Activated naive CD4-positive, alpha-beta T cell treated with anti-CD3 and anti-CD28 coated beads, Interleukin-2, amount 50 U/mL, for 24 hours (primary cell): ENCODE results near the gene KLHDC8A.
A peak's percentile ranks its signal among the peaks of the same experiment; 100 is the strongest.

ENCODE experiments used
- H3K27ac Mint-ChIP-seq: one replicate; pipeline ENCODE4 v1.8.0; 2021; ENCODE audit warnings: mild to moderate bottlenecking, mixed read lengths
- H3K27me3 Mint-ChIP-seq: one replicate; pipeline ENCODE4 v1.8.0; 2021; ENCODE audit warnings: mixed read lengths
- H3K36me3 Mint-ChIP-seq: one replicate; pipeline ENCODE4 v1.8.0; 2021; ENCODE audit warnings: mixed read lengths
- H3K4me1 Mint-ChIP-seq: one replicate; pipeline ENCODE4 v1.8.0; 2021; ENCODE audit warnings: mixed read lengths
- H3K4me3 Mint-ChIP-seq: one replicate; pipeline ENCODE4 v1.8.0; 2021; ENCODE audit warnings: mild to moderate bottlenecking, mixed read lengths
- H3K9me3 Mint-ChIP-seq: one replicate; pipeline ENCODE4 v1.8.0; 2021; ENCODE audit warnings: mixed read lengths

Gene KLHDC8A

DNA sequence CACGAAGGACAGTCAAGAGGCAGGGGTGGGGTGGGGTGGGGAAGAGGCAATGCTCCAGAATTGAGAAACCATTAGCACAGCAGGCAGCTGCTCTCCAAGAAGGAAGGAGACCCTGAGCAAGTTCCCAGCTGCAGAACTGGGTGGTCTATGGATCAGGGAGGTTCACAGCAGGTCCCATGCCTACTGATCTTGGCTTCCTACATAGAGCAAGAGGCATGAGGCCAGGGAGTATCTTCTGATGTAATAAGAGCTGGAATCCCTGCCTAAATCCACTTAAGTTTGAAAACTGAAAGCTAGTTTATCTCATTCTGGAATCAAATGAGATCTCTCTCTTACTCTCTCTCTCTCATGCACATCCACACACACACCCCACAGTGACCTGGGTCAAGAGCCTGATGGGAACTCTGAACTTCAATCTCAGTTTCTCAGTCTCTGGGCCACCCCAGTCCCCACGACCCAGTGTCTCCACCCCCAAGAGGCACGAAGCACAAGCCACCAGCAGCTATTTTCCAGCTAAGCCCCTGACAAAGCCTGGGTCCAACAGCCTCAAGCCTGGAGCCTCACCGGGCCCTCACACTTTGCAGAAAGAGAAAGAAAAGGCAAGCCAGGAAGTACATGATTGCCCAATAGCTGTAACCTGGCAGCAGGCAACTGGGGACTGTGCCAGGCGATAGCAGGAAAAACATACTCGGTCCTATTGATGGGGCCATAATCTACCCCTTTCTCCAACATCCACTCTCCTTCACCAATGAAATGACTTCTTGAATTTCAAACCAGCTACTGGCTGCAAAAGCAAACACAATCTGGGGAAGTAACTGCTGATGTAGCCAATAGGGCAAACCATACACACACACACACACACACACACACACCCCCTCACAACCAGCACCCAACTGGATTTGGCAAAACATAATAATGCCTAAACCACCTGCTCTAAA lies 37.4 kb downstream of the KLHDC8A start:
- Mint-ChIP-seq H3K4me3 (peak overlapping the region; percentile 95), H3K27me3 (no peaks in the 10 kb centered on the region), H3K9me3 (no peaks in the 10 kb centered on the region), H3K36me3 (no peaks in the 10 kb centered on the region), H3K27ac (peak overlapping the region; percentile 95), H3K4me1 (peaks cover 81% of the 10 kb centered on the region)

DNA sequence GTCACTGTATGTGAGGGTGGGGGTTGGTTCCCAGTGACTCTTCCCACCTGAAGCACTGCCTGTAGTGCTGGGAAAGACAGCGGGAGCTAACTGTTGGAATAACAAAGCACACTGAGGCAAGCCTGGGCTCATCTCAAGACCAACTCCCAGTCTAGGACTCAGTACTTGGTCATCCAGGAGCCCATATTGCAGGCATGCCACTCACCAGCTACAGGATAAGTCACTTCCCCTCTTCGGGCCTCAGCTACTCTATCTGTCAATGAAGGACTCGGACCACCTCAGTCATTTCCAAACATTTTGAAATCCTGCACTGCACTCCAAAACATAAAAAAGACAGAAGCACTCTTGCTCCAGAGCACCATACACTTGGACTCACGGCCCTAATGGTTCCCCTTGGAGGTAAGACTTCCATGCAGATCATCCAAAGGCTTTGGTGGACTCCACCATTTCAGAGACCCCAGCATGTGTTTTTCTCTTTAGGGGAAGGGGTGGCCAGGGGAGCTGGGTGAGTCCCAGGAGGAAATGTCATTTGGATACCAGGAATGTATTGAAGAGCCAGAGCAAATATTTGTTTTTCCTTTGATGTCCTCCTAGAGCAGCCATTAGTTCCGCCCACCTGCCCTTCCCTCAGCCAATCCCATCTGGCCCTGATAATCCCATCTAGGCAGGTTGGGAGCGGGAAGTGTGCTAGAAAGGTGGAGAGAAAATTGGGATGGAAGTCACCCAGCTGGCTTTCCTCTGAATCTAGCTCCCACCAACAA lies 38.3 kb downstream of the KLHDC8A start:
- Mint-ChIP-seq H3K27me3 (no peaks in the 10 kb centered on the region), H3K4me1 (peaks cover 82% of the 10 kb centered on the region), H3K4me3 (peak overlapping the region; percentile 79), H3K9me3 (no peaks in the 10 kb centered on the region), H3K27ac (peak overlapping the region; percentile 92), H3K36me3 (no peaks in the 10 kb centered on the region)

GRCh38 chr1:205317311-205317917 lies 39.3 kb downstream of the KLHDC8A start:
- Mint-ChIP-seq H3K36me3 (no peaks in the 10 kb centered on the region), H3K9me3 (no peaks in the 10 kb centered on the region), H3K27me3 (no peaks in the 10 kb centered on the region), H3K27ac (peak overlapping the region; percentile 94), H3K4me1 (peaks cover 85% of the 10 kb centered on the region), H3K4me3 (peak overlapping the region; percentile 79)

- peaks cover 1% of the 10 kb centered on the region for H3K36me3 Mint-ChIP-seq
Measured at GRCh38 chr1:205316161-205316566, 40.6 kb downstream of the KLHDC8A start.

DNA sequence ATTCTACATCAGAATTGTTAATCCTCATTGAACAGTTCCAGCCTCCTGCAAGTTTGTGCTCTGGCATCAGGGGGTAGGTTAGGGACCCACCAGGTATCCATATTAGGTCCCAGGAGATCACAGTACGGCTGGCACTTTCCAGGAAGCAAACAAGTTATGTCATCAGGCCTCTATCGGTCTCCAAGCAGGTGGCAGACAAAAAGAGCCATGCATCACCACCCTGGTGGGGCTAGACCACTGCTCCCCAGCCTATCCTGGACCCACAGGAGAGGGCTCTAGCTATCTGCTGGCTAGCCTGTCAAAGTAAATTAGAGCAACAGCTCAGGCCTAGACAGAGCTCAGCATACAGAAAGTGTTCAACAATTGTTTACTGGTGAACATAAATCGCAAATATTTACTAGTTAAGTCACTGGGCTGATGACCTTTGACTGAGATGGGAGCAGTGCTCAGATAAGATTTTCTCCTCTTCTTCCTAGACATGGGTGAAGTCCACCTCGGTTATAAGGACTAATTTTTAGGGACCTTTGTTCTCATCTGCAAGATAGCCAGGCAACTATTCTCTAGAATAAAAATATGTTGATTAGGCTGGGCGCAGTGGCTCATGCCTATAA lies 41.6 kb downstream of the KLHDC8A start:
- H3K4me3 Mint-ChIP-seq, result peak overlapping the region; percentile 87
- peaks cover 1% of the 10 kb centered on the region for H3K36me3 Mint-ChIP-seq
- H3K4me1 Mint-ChIP-seq, result peaks cover 98% of the 10 kb centered on the region
- peak overlapping the region; percentile 94 for H3K27ac Mint-ChIP-seq
- H3K9me3 Mint-ChIP-seq, result no peaks in the 10 kb centered on the region
- no peaks in the 10 kb centered on the region for H3K27me3 Mint-ChIP-seq

More at GRCh38 chr1:205316161-205316566, 40.6 kb downstream of the KLHDC8A start:
- H3K9me3 Mint-ChIP-seq, result no peaks in the 10 kb centered on the region
- H3K4me3 Mint-ChIP-seq, result peak overlapping the region; percentile 72
- peak overlapping the region; percentile 94 for H3K27ac Mint-ChIP-seq
- no peaks in the 10 kb centered on the region for H3K27me3 Mint-ChIP-seq
- H3K4me1 Mint-ChIP-seq, result peaks cover 92% of the 10 kb centered on the region

- Mint-ChIP-seq H3K27ac (peak overlapping the region; percentile 94), H3K4me1 (peaks cover 95% of the 10 kb centered on the region), H3K4me3 (peak overlapping the region; percentile 87), H3K27me3 (no peaks in the 10 kb centered on the region), H3K36me3 (peaks cover 1% of the 10 kb centered on the region), H3K9me3 (no peaks in the 10 kb centered on the region)
Measured at GRCh38 chr1:205313563-205314308, 43.0 kb downstream of the KLHDC8A start.

GRCh38 chr1:205312866-205313562 lies 43.7 kb downstream of the KLHDC8A start:
- no peaks in the 10 kb centered on the region for H3K27me3 Mint-ChIP-seq
- peak overlapping the region; percentile 94 for H3K27ac Mint-ChIP-seq
- H3K36me3 Mint-ChIP-seq, result peaks cover 3% of the 10 kb centered on the region
- H3K9me3 Mint-ChIP-seq, result no peaks in the 10 kb centered on the region
- peaks cover 91% of the 10 kb centered on the region for H3K4me1 Mint-ChIP-seq
- H3K4me3 Mint-ChIP-seq, result peak overlapping the region; percentile 87

DNA sequence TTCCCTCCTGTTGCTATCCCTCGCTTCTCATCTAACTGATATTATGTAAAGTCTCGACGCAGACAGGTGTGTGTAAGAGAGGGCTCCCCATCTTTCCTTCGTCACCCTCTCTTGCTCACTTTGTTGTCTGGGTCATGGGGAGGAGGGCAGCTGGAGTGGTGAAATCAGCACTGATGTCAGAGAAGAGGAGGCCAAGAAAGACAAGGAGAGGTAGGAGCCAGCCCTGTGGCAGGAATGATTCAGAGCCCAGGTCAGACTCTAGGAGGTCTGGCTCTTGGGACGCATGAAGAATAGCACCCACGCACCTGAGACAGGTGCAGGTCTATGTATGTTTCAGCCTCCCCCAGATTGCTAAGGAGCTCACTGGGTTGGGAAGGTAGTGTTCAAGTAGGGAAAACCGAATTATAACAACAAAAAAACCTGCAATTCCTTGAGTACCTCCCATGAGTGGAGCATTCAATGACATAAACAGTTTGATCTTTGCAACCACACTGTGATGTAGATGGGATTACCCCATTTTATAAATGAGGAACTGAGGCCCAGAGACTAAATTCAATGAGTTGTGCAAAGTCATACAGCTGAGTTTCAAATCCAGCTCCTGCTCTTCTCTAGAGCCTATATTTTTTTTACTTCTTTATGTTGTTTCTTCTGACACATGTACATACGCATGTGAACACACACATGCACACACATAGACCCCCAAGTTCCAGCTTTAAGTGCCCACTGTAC lies 45.6 kb downstream of the KLHDC8A start:
- Mint-ChIP-seq H3K4me1 (peaks cover 87% of the 10 kb centered on the region), H3K4me3 (no peak overlapping the region), H3K9me3 (no peaks in the 10 kb centered on the region), H3K27me3 (no peaks in the 10 kb centered on the region), H3K36me3 (peaks cover 4% of the 10 kb centered on the region), H3K27ac (peak overlapping the region; percentile 84)

- peaks cover 84% of the 10 kb centered on the region for H3K4me1 Mint-ChIP-seq
- no peaks in the 10 kb centered on the region for H3K27me3 Mint-ChIP-seq
- H3K36me3 Mint-ChIP-seq, result peaks cover 7% of the 10 kb centered on the region
- H3K4me3 Mint-ChIP-seq, result no peak overlapping the region
- H3K9me3 Mint-ChIP-seq, result no peaks in the 10 kb centered on the region
- peak overlapping the region; percentile 59 for H3K27ac Mint-ChIP-seq
Measured at GRCh38 chr1:205309741-205310140, 47.0 kb downstream of the KLHDC8A start.

GRCh38 chr1:205306929-205307566 lies 49.7 kb downstream of the KLHDC8A start:
- peaks cover 65% of the 10 kb centered on the region for H3K4me1 Mint-ChIP-seq
- H3K27me3 Mint-ChIP-seq, result no peaks in the 10 kb centered on the region
- no peak overlapping the region for H3K27ac Mint-ChIP-seq
- peaks cover 13% of the 10 kb centered on the region for H3K36me3 Mint-ChIP-seq
- no peak overlapping the region for H3K4me3 Mint-ChIP-seq
- H3K9me3 Mint-ChIP-seq, result no peaks in the 10 kb centered on the region

GRCh38 chr1:205304695-205305070 lies 52.0 kb downstream of the KLHDC8A start:
- Mint-ChIP-seq H3K4me3 (no peak overlapping the region), H3K4me1 (peaks cover 56% of the 10 kb centered on the region), H3K27ac (peak overlapping the region; percentile 86), H3K36me3 (peaks cover 12% of the 10 kb centered on the region), H3K9me3 (no peaks in the 10 kb centered on the region), H3K27me3 (no peaks in the 10 kb centered on the region)

DNA sequence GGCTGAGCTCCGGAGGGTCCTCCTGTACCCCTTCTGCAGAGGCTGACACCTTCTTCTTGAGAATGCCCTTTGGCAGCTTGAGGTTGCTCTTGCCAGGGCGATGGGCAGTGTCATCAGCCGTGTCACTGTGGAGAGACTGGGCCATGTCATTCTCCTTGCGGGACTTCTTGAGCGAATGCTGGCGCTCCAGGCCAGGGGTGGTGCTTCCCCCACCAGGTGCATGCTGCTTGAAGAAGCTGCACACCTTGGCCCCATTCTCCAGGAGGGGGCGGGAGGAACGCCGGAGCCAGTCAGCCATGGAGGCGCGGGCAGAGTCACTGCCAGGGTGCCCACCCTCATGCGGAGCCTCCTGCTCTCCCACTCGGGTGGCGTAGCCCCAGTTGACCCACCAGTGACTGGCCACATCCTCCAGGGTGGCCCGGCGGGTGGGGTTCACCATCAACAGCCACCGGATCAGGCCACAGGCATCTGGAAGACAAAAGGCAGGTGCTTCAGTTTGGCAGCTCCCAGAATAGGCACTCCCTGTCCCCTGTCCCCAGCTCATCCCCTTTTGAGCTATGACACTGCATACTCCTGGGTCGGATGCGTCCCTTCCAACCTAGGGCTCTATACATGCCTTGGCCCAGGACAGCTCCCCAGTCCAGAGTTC lies 52.6 kb downstream of the KLHDC8A start:
- Mint-ChIP-seq H3K36me3 (peaks cover 12% of the 10 kb centered on the region), H3K4me1 (peaks cover 54% of the 10 kb centered on the region), H3K27me3 (no peaks in the 10 kb centered on the region), H3K27ac (no peak overlapping the region), H3K4me3 (no peak overlapping the region), H3K9me3 (no peaks in the 10 kb centered on the region)

- Mint-ChIP-seq H3K27ac (no peak overlapping the region), H3K4me1 (peaks cover 56% of the 10 kb centered on the region), H3K27me3 (no peaks in the 10 kb centered on the region), H3K4me3 (no peak overlapping the region), H3K36me3 (peaks cover 12% of the 10 kb centered on the region), H3K9me3 (no peaks in the 10 kb centered on the region)
Measured at GRCh38 chr1:205303247-205303888, 53.4 kb downstream of the KLHDC8A start.
